AG09309 (cell line): ENCODE measurements around the gene KLHL3.

ENCODE experiments used
- DNase-seq: peaks from one replicate; pipeline ENCODE4 v3.0.0-alpha.2; 2010; ENCODE audit warnings: low read depth
- H3K4me3 ChIP-seq: 2 replicates; pipeline ENCODE4 v1.5.1; 2011; ENCODE audit warnings: mild to moderate bottlenecking, low read depth, low read length, moderate library complexity; ENCODE audit not compliant: control insufficient read depth
- CTCF ChIP-seq: IDR thresholded peaks from 2 replicates; pipeline ENCODE4 v1.5.1; 2011; ENCODE audit warnings: mild to moderate bottlenecking, low read depth, low read length, inconsistent platforms; ENCODE audit not compliant: insufficient read depth, control insufficient read depth; ENCODE audit errors: missing control alignments

The KLHL3 gene

GRCh38 chr5:137635521-137635921 lies 100.4 kb downstream of the KLHL3 start:
- no peak for TF ChIP-seq CTCF
- DNase-seq, result no peak
- H3K4me3 ChIP-seq, result no peak overlapping the region

DNA sequence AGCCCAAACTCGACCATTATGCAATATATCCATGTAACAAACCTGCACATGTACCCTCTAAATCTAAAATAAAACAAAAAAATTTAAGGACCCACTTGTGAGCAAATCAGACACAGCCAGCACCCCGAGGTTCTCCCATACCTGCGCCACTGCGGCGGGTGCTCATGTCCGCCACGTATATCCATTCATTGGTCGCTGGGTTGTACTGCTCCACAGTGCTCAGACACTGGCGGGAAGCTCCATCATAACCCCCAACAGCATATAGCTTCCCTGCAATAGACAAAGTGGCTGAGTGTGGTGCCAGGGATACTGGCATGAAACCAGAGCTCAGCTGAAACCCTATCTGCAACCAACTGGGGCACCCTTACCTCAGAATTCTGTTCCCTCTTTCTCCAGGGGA lies 102.0 kb downstream of the KLHL3 start:
- no peak for DNase-seq
- no peak overlapping the region for H3K4me3 ChIP-seq
- no peak for TF ChIP-seq CTCF

- TF ChIP-seq CTCF, result no peak
- no peak for DNase-seq
- H3K4me3 ChIP-seq, result no peak overlapping the region
These were observed 103.2 kb downstream of the KLHL3 start for GRCh38 chr5:137632716-137633115.

DNA sequence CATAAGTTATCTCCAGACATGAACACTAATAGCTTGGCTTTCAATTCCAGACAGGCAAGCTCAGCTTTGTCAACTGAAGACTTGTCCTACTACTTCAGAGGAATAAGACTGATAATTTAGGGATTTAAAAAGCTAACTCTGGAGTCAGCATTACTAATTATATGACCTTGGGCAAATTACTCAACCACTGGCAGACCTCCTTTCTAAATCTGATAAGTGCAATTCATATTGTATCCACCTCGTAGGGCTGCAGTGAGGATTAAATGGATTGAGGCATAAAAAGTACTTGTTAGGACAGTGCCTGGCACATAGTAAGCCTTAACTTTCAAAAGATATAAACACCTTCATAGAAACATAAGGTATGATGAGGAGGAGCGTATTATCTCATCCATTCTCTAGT lies 104.4 kb downstream of the KLHL3 start:
- no peak for DNase-seq
- TF ChIP-seq CTCF, result no peak
- H3K4me3 ChIP-seq, result no peak overlapping the region

DNA sequence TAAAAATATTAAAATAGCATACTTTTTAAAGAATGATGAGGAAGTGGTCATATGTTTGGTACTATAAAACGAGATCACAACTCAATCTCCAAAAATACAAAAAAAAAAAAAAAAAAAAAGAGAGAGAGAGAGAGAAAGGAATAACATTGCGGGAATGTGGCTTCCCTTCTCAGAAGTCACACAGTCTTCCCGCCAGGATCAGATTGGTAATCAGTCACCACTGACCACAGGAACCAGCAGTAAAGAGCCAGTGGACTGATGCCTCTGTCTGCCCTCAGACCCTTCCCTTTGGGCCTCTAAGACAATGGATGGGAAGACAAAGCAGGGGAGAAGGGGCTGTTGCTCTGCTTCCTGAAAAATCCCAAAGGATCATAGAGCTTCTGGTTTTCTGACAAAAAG lies 104.9 kb downstream of the KLHL3 start:
- no peak for TF ChIP-seq CTCF
- H3K4me3 ChIP-seq, result no peak overlapping the region
- DNase-seq, result no peak

DNA sequence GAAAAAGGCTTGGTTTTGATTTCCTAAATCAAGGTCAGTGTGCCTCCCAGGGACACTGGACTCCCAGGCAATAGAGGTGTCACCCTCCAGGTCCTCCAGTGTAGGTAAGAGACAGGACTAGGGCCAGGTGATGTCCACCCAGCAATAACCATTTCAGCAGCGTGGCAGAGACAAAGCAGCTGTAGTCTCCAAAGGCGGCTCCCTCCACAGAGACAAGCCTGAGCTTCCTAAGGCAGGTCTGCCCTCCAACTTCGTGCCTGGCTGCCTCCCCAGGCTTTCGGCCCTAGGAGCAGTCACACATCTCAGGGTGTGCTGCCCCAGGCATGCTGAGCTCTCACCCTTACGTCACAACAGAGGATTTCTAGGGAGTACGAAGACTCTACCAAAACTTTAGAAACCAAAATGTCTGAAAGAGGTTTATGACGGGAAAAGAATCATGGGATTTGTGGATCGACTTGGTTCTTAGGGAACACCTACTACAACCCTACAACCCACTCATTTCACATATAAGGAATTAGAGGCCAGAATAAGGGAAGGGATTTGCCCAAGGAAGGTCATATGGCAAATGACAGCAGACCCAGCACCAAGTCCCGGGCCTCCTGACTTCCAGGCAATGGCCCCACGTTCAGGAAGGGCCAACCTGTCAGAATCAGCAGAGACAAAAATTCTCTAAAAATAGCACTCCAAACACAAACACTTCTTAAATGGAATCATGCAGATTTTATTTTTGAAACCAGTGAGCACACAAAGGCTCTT lies 105.5 kb downstream of the KLHL3 start:
- no peak for DNase-seq
- H3K4me3 ChIP-seq, result no peak overlapping the region
- TF ChIP-seq CTCF, result no peak
